ENCODE results near the gene ZSCAN9.
A peak's percentile ranks its signal among the peaks of the same experiment; 100 is the strongest.

ZSCAN9 gene

DNA sequence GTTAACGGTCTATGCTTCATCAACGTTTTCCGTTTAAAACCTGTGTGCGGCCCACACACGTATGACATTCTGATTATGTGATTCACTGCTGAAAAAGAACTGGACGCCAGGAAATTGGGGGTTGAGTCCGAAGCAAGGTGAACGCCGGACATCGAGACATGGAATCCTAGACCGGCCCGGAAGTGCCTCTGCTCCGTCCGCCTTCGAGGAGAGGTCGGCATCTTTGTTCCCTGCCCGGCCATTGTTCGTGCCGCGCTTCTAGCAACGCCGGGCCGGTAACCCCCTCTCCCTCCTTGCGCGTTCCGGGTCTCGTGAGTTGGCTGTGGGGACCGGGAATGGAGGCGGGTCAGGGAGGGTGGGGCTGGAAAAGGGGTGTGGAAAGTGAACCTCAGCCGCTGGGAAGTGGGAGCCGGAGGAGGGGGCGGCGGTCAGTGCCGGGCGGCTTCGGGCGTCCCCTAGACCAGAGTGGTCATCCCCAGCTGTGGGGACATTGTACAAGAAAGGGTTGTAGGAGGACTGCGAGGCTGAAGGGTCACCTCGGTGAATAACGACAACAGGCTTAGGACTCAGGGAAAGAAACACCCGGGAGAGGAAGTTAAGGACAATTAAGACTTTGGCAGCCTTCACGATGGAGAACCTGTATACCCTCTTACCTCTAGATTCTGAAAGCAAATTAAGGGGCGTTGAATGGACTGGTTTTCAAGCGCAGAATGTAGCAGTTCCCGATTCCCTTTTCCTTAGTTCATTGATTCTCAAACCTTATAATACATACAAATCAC lies at the start of gene ZSCAN9:
Gene ZSCAN9 (plus strand): TSS at position 220 of the 779 bp plus-strand sequence. CDS start 1,810 bp downstream, outside the sequence.
- DNase-seq = peak; percentile 39

DNA sequence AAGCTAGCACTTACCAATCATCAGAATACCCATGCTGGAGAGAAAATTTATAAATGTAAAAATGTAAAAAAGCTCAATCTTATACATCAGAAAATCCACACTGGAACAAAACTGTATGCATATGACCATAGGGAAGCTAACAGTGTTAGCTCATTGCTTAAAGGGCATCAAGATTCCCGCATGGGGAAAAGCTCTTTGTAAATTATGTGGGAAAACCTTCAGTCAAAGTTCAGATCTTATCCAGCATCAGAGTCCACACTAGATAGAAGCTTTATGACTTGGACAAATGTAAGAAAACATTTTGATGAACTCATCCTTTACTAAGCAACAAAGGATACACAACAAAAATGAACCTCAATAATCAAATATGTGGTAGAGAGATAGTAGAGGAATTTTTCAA lies 48.7 kb upstream of the ZSCAN9 start:
- no peak for DNase-seq

DNA sequence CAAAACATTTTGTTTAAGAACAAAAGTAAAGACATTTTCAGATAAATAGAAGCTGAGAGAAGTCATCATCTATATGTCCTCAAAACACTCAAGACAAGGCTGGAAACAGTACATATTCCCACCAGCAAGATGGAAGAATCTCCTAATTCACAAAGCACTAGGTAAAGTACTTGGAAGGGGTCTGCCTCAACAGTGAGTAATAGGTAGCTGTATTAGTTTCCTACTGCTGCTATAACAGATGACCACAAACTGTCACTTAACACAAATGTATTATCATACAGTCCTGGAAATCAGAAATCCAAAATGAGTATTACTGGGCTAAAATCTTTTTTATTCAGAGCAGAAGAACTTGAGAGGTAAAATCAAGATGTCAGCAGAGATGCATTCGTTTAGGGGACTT lies 42.8 kb upstream of the ZSCAN9 start:
- no peak for DNase-seq

DNA sequence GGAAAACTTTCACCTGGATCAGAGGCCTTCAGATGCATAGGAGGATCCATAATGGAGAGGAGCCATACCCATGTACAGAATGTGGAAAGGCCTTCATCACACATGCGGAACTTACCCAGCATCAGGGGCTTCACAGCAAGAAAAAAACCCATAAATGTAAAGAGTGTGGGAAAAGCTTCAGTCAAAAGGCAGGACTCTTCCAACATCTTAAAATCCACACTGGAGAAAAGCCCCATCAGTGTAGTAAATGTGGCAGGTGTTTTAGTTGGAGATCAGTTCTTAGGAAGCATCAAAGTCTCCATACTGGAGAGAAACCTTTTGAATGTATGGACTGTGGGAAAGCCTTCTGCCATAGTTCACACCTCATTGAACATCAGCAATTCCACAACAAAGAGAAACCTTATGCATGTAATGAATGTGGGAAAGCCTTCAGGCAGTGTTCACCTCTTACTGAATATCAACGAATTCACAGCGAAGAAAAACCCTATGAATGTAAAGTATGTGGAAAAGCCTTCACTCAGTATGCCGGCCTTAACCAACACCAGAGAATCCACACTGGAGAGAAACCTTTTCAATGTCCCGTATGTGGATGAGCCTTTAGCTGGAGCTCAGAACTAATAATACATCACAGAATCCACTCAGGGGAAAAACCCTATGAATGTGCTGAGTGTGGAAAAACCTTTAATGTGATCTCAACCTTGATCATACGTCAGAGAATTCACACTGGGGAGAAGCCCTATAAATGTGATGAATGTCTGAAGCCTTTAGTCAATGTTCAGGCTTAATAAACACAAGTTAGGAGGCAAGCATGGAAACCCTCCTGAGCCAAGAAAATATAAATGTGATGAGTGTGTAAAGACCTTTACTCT lies 36.7 kb upstream of the ZSCAN9 start:
- no peak for DNase-seq

DNA sequence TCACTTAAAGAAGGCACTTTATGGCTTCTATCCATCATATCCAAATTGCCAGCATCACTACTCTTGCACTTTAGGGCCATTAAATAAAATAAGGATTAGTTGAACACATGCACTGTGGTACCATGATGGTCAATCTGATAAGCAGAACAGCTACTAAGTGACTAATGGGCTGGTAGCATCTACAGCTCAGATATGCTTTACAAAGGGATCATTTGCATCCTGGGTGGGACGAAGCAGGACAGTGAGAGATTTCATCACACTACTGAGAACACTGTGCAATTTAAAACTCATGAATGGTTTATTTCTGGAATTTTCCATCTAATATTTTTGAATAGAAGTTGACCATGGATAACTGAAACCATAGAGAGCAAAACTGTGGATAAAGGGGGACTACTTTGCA lies 25.1 kb upstream of the ZSCAN9 start:
- no peak for DNase-seq

DNA sequence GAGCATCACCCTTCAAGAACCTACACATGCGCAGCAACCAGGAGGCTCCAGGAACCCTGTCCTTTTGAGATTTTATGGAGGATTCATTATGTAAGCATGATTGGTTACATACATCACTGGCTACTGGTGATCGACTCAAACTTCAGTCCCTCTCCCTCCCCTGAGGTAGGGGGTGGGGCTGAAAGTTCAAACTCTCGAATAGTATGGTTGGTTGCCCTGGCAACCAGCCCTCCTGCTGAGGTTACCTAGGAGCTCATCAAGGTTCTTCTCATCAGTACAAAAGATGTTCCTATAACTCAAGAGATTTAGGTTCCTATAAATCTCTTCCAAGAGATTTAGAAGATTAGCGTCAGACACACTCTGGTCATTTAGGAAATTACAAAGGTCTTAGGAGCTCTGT lies 21.9 kb upstream of the ZSCAN9 start:
- DNase-seq = no peak

DNA sequence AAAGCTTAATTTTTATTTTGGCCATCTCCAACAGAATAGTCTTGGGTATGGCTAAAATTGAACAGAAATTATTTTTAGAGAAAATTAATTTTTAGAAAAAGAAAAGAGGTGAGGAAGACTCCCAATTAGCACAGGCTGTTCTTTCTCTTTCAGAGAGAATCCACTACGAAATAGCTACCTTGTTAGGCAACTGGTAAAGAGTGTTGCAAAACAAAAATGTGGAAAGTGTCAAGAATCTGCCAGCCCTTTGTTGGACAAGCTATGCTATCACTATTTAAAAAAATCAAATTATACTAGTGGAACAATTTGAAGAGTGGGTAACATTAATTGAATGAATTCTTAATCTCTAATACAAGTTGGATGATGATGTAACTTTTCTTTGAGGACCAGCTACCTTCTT lies 19.2 kb upstream of the ZSCAN9 start:
- DNase-seq = no peak

DNA sequence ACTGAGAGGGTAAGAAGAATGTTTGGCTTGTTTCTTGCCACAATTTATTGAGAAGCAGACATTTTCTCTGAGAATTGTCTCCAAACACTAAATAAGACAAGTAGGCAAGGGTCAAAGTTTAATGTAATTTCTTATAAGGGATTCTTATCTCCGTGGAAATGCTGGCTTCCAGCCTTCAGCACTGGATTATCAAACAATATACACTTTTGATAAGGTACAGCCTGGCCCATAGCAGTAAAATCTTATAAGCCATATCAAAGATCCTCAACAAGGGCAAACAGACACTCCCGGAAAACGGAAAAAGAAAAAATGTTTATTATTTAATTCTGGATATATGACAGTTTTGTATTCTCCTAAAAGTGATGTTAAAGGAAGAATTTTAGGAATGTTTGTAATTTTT lies 18.5 kb upstream of the ZSCAN9 start:
- DNase-seq = no peak

DNA sequence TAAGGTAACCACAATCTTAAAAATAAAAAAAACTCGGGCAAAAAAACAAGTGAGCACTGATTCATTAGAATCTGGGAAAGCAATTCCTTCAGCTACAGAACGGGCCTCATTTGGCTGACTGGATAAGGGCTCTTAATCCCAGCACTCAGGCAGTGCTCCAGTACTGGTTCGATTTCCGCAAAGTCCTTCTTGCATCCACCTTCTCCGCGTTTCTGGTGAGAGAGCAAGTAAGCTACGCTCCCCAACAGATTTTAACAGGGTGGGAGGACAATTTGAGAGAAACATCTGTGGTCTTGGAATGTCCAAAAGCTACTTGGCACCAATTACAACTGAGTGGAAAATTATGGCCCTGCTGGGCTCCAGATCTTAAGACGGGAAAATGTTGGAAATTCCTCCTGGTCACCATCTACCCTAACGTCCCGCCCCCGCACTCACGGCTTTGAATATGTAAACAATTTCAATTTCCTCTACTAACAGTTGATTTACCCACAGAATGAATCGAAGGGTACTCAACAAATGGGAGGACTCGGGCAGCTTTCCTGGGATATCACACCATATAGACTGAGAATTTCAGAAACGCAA lies 18.1 kb upstream of the ZSCAN9 start:
- DNase-seq = no peak

DNA sequence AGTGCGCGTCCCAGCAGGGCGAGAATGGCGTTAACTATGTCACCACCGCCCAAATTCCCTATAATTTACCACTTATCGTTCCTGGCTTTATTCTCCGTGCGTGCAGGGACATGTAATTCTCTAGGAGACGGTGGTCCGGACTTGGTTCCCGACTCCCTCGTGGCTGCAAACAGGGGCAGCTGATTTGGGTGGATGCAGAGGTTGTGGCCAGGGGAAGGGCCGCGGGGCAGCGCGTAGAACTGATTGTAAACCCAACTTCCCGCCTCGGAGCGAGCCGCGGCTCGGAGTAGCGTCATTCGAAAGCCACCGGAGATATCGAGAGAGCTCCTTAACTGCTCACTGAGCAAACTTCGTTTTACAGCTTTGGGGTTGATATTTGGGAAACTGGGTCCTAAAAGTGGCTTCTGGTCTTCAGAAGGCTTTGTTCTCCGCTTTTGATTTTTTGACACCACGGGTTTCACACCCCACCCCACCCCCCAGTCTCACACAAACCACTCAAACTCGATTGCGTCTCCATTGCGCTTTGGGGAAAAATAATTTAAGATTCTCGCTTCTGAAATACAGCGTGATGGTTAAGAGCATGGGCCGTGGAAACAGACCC lies 17.5 kb upstream of the ZSCAN9 start:
- no peak for DNase-seq

DNA sequence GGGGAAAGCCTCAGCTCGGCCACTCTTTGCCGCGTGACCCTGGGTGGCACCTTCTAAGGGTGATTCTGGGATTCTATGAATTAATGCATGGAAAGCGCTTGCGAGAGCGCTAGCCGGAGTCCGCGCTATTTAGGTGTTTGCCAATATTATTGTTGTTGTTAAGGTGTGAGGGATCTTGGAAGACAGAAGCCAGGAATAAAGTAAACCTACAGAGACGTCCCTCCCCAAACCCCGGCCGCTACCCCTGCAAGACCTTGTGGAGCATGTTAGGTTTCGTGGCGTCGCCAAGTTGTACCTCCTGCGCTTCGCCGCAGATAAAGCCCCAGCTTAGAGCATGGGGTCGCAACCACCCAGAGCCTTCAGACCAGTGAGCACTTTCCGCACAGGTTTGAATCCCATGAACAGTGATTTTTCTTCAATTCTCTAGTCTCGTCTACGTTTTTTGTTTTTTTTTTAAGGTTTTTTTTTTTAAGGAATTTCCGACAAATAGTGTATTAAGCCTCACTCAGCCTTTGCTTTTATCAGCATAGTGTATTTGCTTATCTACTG lies 16.9 kb upstream of the ZSCAN9 start:
- DNase-seq = no peak

DNA sequence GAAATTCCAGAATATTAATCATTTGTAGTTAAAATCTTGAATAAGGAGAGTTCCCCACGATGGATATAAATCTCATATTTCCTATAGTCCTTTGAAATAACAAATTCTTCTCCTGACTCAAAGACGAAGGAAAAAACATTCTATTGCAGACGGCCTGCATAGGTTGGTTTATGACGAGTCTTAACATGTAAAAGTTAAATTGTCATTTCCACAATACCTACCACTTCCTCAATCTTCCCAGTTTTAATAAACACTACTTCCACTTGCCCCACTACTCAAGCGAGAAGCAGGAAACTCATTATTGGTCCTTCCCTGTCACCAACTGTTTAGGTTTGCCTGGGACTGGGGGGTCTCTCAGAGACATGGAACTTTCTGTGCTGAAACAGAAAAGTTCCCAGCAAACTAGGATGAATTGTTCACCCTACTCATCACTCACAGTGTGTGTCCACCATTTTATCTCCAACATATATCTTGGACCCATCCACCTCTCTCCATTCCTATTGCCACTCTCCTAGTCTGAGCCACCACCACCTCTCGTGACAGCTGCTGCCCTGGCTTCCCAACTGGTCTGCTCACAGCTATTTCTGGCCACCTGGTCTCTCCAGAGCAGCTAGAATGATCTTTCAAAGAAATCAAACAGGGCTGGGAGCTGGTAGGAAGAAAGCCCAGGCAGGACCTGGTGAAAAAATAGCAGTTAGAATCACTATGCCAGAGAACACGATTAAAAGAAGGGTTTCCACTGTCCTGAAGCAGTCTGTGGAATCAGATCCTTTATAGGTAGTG lies 15.1 kb upstream of the ZSCAN9 start:
- no peak for DNase-seq

DNA sequence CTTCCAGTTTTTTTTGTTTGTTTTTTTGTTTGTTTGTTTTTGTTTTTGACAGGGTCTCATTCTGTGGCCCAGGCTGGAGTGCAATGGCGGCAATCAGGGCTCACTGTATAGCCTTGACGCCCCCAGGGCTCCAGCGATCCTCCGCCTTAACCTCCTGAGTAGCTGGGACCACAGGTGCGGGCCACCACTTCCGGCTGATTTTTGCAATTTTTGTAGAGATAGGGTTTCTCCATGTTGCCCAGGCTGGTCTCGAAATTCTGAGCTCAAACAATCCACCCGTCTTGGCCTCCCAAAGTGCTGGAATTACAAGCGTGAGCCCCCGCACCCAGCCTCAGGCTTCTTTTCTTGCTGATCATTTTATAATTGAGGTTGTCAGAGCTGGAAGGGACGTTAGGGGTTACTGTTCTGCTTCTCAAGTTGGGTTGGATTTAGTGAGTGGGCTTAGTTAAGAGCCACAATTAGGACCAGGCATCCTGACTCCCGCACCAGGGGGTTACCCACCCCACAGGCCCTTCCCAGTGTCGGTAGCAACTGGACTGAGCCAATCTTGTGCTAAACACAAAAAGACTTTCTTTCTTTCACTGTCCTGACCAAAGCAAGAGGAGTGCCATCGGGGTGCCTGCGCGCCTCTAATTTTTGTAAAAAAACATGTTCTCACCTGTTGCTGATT lies 13.1 kb upstream of the ZSCAN9 start:
- no peak for DNase-seq

DNA sequence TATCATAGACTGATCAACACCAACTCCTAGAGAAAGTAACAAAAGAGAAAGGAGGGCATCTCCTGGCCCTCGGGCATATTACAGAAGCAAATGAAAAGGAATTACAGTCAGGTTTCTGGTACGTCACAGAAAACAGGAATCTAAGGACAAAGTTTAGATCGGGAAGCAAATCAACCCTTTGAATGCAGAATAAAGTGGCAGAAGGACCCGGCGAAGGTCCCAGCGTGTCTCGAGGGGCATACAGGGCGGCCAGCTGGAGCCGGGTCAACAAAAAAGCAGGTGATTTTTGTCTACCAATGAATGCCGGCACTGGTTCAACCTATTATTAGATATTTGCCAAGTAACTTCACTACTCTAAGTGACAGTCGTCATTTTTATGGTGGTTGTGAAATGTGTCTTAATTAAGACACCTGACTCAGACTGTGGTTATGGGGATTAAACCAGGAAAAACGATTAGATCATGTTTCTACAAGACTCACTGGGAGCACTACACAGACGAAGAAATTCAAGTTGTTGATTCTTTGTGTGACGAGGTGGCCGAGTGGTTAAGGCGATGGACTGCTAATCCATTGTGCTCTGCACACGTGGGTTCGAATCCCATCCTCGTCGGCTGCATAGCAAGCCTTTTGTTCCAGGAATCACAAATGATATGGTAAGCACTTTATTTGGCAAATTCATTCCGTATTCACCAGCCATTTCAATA lies 12.4 kb upstream of the ZSCAN9 start:
- peak; percentile 21 for DNase-seq

DNA sequence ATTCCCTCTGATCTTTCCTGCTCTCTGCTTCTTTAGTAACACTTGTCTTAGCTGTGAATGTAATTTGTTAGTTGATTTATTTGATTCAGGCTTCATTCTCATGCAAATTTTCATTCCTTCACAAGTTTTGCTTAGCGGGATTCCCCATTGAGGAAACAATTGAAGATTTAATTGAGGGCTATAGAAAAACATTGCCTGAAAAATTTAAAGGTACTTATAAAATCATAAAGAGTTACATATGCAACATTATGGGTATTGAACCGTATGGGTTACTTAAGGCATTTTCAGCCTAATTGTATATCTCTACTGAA lies 11.9 kb upstream of the ZSCAN9 start:
- no peak for DNase-seq

DNA sequence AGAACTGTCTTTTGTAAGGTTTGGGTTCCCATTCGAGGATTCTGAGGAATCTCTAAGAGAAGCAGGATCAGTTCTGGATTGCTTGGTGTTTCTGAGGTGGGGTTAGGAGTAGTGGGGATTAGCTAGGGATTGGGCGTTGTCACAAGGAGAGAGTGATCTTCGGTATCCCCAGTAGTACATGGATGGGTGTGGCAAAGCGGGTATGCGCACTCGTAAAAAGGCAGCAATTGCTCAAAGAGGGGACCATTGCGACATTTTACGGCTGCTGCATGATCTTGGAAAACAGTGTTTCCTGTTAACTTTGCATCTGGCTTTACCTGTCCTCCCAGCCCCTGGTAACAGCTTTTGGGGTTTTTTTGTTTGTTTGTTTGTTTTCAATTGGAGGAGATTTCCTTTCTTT lies 9.7 kb upstream of the ZSCAN9 start:
- no peak for DNase-seq

DNA sequence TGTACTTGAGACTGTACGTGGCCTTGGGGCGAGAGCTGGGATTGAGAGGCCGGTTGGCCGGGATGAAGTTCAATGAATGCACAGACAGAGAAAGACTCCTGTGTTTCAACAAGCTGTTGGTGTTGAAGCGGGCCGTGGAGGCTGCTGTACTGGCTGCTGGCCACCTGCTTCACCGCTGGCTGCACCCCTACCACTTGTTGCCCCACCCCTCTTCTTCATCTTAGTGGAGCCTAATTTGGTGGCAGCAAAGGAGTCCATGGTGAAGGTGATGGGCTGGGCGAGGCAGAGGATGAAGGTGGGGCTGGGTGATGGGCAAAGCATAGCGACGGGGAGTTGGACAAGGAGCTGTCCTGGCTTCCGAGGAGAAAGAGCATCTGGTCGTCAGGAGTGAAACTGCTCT lies 7.2 kb upstream of the ZSCAN9 start:
- DNase-seq = no peak

DNA sequence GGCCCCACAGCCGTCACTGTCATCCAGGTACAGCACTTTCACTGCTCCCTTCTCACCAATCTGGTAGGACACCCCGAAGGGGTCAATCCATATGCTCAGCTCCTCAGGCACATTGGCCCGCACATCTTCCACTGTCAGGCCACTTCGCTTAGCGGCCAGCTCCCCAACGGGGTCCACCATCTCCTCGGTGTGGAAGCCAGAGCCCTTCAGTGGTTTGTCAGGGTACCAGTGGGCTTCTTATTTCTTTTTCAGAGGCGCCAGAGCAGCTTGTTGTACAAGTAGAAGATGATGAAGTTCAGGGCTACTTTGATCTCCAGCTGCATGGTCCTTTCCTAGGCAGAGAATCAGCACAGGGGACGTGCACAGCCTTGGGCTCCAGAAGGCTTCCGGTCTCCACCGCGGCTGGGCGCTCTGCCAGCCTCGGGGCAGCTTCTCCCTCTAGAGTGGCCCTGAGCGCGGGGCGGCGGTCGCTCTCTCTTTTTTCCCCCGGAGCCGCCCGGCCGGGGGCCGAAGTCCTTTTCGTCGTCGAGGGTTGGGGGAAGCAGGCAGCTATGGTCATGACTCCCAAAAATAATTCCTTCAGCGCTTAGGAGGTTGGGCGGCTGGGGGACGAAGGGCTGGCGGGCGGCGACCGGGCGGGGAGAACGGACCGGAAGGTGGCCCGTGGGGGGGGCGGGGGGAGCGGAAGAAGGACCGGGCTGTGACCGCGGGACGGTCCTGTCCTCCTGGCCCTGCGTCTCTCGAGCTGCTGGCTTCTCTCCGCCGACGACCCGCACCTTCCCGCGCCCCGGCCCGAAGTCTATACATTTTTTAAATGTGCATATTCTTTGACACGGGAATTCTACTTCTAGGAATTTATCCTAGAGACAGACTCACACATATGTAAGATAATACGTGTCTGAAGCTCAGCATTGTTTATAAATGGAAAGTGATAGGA lies 6.5 kb upstream of the ZSCAN9 start:
- peak; percentile 21 for DNase-seq

DNA sequence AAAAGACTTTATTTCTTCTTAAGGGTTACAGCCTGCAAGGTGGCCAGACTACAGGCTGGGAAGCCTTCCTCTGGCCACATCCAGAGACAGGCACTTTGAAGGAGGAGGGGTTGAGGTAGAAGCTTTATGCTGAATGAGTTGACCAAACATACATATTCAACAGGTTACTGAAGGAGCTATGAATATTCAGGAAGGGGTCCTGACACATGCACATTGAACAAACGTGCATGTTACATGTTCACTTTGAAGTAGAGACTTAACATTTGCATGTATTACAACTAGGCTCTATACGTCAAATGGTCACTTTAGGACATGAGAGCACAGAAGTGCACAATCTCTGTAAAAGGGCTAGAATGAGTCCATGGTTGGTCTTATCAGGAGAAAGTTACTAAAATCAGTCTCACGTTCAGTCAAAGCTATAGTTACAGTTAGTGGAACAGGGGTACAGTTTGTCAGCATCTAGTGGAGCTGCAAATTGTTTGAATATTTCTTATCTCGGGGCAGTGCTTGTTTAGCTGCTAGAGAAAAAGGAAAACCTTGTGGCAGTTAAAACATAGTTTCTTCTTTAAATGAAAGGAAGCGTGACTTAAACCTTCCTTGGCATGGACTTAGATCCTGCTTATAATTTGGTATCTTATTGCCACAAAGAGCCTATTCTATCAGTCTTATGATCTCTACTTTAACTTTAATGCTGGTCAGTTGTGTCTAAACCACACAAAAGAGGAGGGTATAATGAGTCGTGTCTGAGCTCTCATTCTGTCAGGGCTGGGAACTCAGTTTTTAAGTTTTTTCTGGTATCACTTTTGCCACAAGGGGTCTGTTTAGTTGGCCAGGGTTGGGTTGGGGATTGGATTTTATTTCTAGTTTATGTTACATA lies 4.6 kb upstream of the ZSCAN9 start:
- DNase-seq = no peak
